PC-9 (cell line): ENCODE measurements around the gene TTC7B. TPM values are rescaled to one million over a fixed set of nuclear protein-coding genes. Genes with fewer than 3 reads are reported as not detected.

Source experiments
- BruUV-seq: library from RNA; stranded (reverse); fragments of 400-500 nt; replicated peaks from 2 replicates; lab custom pipeline; 2021; lab: Mats Ljungman, UMichigan
- CTCF ChIA-PET: fragments of 300-600 bp; sonication (Branson Sonifier 250); formaldehyde crosslinking; loops from one replicate; lab custom pipeline; 2022; ENCODE audit warnings: antibody characterized with exemption; lab: Charles Lee
- POLR2A ChIA-PET: fragments of 300-600 bp; sonication (Branson Sonifier 250); formaldehyde crosslinking; loops from one replicate; lab custom pipeline; 2022; ENCODE audit warnings: antibody characterized with exemption; ENCODE audit not compliant: unreplicated experiment; lab: Charles Lee
- DNase-seq, 2 experiments: peaks; one replicate each; pipeline versions ENCODE4 v3.0.0 to v3.0.0-alpha.2; 2015 to 2022; ENCODE audit warnings: mixed read lengths in 1 of 2
- H2AFZ ChIP-seq: fragments of 200-600 bp; sonication (generic); 2 replicates; pipeline ENCODE4 v1.8.1; 2017; ENCODE audit warnings: antibody characterized with exemption
- H3F3A ChIP-seq: fragments of 200-600 bp; sonication (generic); 2 replicates; pipeline ENCODE4 v1.8.1; 2017; ENCODE audit warnings: antibody characterized with exemption, mild to moderate bottlenecking, low read depth; ENCODE audit not compliant: insufficient read depth
- H3K27ac ChIP-seq: fragments of 200-600 bp; sonication (generic); 2 replicates; pipeline ENCODE4 v1.6.1; 2016; ENCODE audit warnings: mixed run types
- H3K27me3 ChIP-seq: fragments of 200-600 bp; sonication (generic); 2 replicates; pipeline ENCODE4 v1.6.1; 2016; ENCODE audit warnings: low read depth, mixed run types; ENCODE audit not compliant: insufficient read depth
- H3K36me3 ChIP-seq: fragments of 200-600 bp; sonication (generic); 2 replicates; pipeline ENCODE4 v1.6.1; 2016; ENCODE audit warnings: low read depth, mixed run types
- H3K4me1 ChIP-seq: fragments of 200-600 bp; sonication (generic); replicated peaks from 2 replicates; pipeline ENCODE4 v1.6.1; 2016; ENCODE audit warnings: mixed run types; ENCODE audit not compliant: insufficient read depth
- H3K4me2 ChIP-seq: fragments of 200-600 bp; sonication (generic); 2 replicates; pipeline ENCODE4 v1.6.1; 2017; ENCODE audit warnings: mixed run types
- H3K4me3 ChIP-seq: fragments of 200-600 bp; sonication (generic); 2 replicates; pipeline ENCODE4 v1.6.1; 2016; ENCODE audit warnings: mixed run types
- H3K79me2 ChIP-seq: fragments of 200-600 bp; sonication (generic); 2 replicates; pipeline ENCODE4 v1.6.1; 2017; ENCODE audit warnings: low read depth, mixed run types
- H3K9me2 ChIP-seq: fragments of 200-600 bp; sonication (generic); 2 replicates; pipeline ENCODE4 v1.8.1; 2017; ENCODE audit warnings: mild to moderate bottlenecking; ENCODE audit not compliant: insufficient read depth
- H3K9me3 ChIP-seq: fragments of 200-600 bp; sonication (generic); 2 replicates; pipeline ENCODE4 v1.8.1; 2016; ENCODE audit warnings: low read depth; ENCODE audit not compliant: insufficient read depth
- H4K20me1 ChIP-seq: fragments of 200-600 bp; sonication (generic); 2 replicates; pipeline ENCODE4 v1.8.1; 2017; ENCODE audit not compliant: insufficient read depth
- EZH2 ChIP-seq: fragments of 200-600 bp; sonication (generic); IDR thresholded peaks from 2 replicates; pipeline ENCODE4 v1.8.0; 2017; ENCODE audit warnings: antibody characterized with exemption, low read depth
- intact Hi-C: fragments of 100-400 bp; cut with micrococcal nuclease; formaldehyde crosslinking; loops from one replicate; pipeline ENCODE4 v1.10.0; 2022; ENCODE audit not compliant: unreplicated experiment
- total RNA-seq: library from RNA; stranded (reverse); gene quantifications from 2 replicates; pipeline ENCODE4 v1.2.3, GENCODE V29; 2021
- TF ChIP-seq, protein P1 (sequence below): fragments of 200-600 bp; sonication (generic); conservative IDR thresholded peaks from 2 replicates; pipeline ENCODE4 v1.6.1; 2017; ENCODE audit warnings: mixed run types, antibody characterized with exemption, mild to moderate bottlenecking, moderate library complexity

The TTC7B gene
- total RNA-seq, 1 experiment from 2014 or later, result 6.8 TPM

GRCh38 chr14:90669731-90670130 lies 146.5 kb downstream of the TTC7B start:
- no peak for DNase-seq
- H2AFZ ChIP-seq, result no peak overlapping the region
- H3K9me2 ChIP-seq, result no peaks in the 10 kb centered on the region
- intact Hi-C loops, result no loop called here
- H4K20me1 ChIP-seq, result no peaks in the 10 kb centered on the region
- CTCF ChIA-PET, result no interaction called here
- no peaks in the 10 kb centered on the region for H3K9me3 ChIP-seq
- no peak overlapping the region for H3K4me3 ChIP-seq
- no TSS peak for BruUV-seq
- H3F3A ChIP-seq, result no peaks in the 10 kb centered on the region
- no peaks in the 10 kb centered on the region for H3K27me3 ChIP-seq
- no peak for TF ChIP-seq EZH2
- TF ChIP-seq, protein P1, sequence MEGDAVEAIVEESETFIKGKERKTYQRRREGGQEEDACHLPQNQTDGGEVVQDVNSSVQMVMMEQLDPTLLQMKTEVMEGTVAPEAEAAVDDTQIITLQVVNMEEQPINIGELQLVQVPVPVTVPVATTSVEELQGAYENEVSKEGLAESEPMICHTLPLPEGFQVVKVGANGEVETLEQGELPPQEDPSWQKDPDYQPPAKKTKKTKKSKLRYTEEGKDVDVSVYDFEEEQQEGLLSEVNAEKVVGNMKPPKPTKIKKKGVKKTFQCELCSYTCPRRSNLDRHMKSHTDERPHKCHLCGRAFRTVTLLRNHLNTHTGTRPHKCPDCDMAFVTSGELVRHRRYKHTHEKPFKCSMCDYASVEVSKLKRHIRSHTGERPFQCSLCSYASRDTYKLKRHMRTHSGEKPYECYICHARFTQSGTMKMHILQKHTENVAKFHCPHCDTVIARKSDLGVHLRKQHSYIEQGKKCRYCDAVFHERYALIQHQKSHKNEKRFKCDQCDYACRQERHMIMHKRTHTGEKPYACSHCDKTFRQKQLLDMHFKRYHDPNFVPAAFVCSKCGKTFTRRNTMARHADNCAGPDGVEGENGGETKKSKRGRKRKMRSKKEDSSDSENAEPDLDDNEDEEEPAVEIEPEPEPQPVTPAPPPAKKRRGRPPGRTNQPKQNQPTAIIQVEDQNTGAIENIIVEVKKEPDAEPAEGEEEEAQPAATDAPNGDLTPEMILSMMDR, result no peak
- H3K4me2 ChIP-seq, result no peak overlapping the region
- no peak overlapping the region for H3K27ac ChIP-seq
- no peaks in the 10 kb centered on the region for H3K79me2 ChIP-seq
- POLR2A ChIA-PET, result no interaction called here
- H3K4me1 ChIP-seq, result no peaks in the 10 kb centered on the region
- H3K36me3 ChIP-seq, result no peaks in the 10 kb centered on the region

- intact Hi-C loops, result no loop called here
- Histone ChIP-seq H3K4me2 (no peak overlapping the region), H2AFZ (no peak overlapping the region), H3K4me1 (no peaks in the 10 kb centered on the region), H3K27me3 (no peaks in the 10 kb centered on the region), H3K9me3 (no peaks in the 10 kb centered on the region), H3K4me3 (no peak overlapping the region), H3K79me2 (no peaks in the 10 kb centered on the region), H3K9me2 (no peaks in the 10 kb centered on the region), H3F3A (no peaks in the 10 kb centered on the region), H4K20me1 (no peaks in the 10 kb centered on the region), H3K36me3 (no peaks in the 10 kb centered on the region), H3K27ac (no peak overlapping the region)
- DNase-seq, result no peak
- ChIA-PET CTCF (no interaction called here), POLR2A (no interaction called here)
- TF ChIP-seq EZH2, result no peak
- TF ChIP-seq, protein P1, result no peak
- BruUV-seq, result no TSS peak
Measured at GRCh38 chr14:90666571-90666970, 149.7 kb downstream of the TTC7B start.

- no peaks in the 10 kb centered on the region for H3F3A ChIP-seq
- intact Hi-C loops, result no loop called here
- TF ChIP-seq, protein P1, result no peak
- no peak for TF ChIP-seq EZH2
- H3K4me3 ChIP-seq, result no peak overlapping the region
- no peak overlapping the region for H3K27ac ChIP-seq
- no peak overlapping the region for H2AFZ ChIP-seq
- no TSS peak for BruUV-seq
- H3K9me3 ChIP-seq, result no peaks in the 10 kb centered on the region
- CTCF ChIA-PET, result no interaction called here
- no peaks in the 10 kb centered on the region for H4K20me1 ChIP-seq
- H3K9me2 ChIP-seq, result no peaks in the 10 kb centered on the region
- no peak overlapping the region for H3K4me2 ChIP-seq
- no peaks in the 10 kb centered on the region for H3K4me1 ChIP-seq
- H3K36me3 ChIP-seq, result no peaks in the 10 kb centered on the region
- POLR2A ChIA-PET, result no interaction called here
- no peak for DNase-seq
- no peaks in the 10 kb centered on the region for H3K27me3 ChIP-seq
- H3K79me2 ChIP-seq, result no peaks in the 10 kb centered on the region
Measured at GRCh38 chr14:90665321-90666000, 150.8 kb downstream of the TTC7B start.
